HG02885 (cell line): ENCODE data around the gene SMCO2.

Experiments
- ATAC-seq: cut with Tn5 transposase; IDR thresholded peaks from one replicate; pipeline ENCODE4 v1.9.1; 2021; ENCODE audit warnings: mild to moderate bottlenecking; ENCODE audit not compliant: unreplicated experiment, poor library complexity

Gene SMCO2

GRCh38 chr12:27451036-27451825 is 4.7 kb downstream of the SMCO2 start:
- no peak for ATAC-seq

- no peak for ATAC-seq
These were observed 6.9 kb downstream of the SMCO2 start for GRCh38 chr12:27453421-27453820.

GRCh38 chr12:27455589-27455988 is 9.1 kb downstream of the SMCO2 start:
- no peak for ATAC-seq

- no peak for ATAC-seq
These were observed 10.1 kb downstream of the SMCO2 start for GRCh38 chr12:27456618-27457017.

- no peak for ATAC-seq
These were observed 14.0 kb downstream of the SMCO2 start for GRCh38 chr12:27460471-27460978.

GRCh38 chr12:27462151-27462694 is 15.7 kb downstream of the SMCO2 start:
- no peak for ATAC-seq

- ATAC-seq: no peak
These were observed 16.3 kb downstream of the SMCO2 start for GRCh38 chr12:27462851-27463250.

GRCh38 chr12:27463511-27464219 is 17.1 kb downstream of the SMCO2 start:
- no peak for ATAC-seq

GRCh38 chr12:27464220-27464554 is 17.7 kb downstream of the SMCO2 start:
- no peak for ATAC-seq

GRCh38 chr12:27467641-27468040 is 21.1 kb downstream of the SMCO2 start:
- ATAC-seq: no peak

GRCh38 chr12:27468241-27468640 is 21.7 kb downstream of the SMCO2 start:
- no peak for ATAC-seq

- no peak for ATAC-seq
These were observed 22.7 kb downstream of the SMCO2 start for GRCh38 chr12:27469176-27469736.

- ATAC-seq: no peak
These were observed 26.1 kb downstream of the SMCO2 start for GRCh38 chr12:27472604-27473003.

- no peak for ATAC-seq
These were observed 27.8 kb downstream of the SMCO2 start for GRCh38 chr12:27474344-27474743.

GRCh38 chr12:27477049-27477448 is 30.5 kb downstream of the SMCO2 start:
- no peak for ATAC-seq

GRCh38 chr12:27478949-27479348 is 32.4 kb downstream of the SMCO2 start:
- no peak for ATAC-seq

GRCh38 chr12:27480016-27480415 is 33.5 kb downstream of the SMCO2 start:
- ATAC-seq: no peak

- no peak for ATAC-seq
These were observed 40.4 kb downstream of the SMCO2 start for GRCh38 chr12:27486961-27487360.

GRCh38 chr12:27488479-27488878 is 41.9 kb downstream of the SMCO2 start:
- no peak for ATAC-seq

- no peak for ATAC-seq
These were observed 44.7 kb downstream of the SMCO2 start for GRCh38 chr12:27491226-27491625.
